GM19240 (cell line): ENCODE results near the gene ALDOB.
"Not testable (repeated sequence)": the region's sequence is repeated elsewhere in the genome, so short reads cannot be mapped to it uniquely, and the experiment has no call there.

Experiments
- DNase-seq: peaks from one replicate; pipeline ENCODE4 v3.0.0; 2011; ENCODE audit warnings: low spot score; ENCODE audit not compliant: insufficient read length

Gene ALDOB

GRCh38 chr9:101387871-101388506 is 47.6 kb downstream of the ALDOB start:
- DNase-seq: no peak

- not testable (repeated sequence) for DNase-seq
These were observed 50.6 kb downstream of the ALDOB start, which contains the start of gene BAAT for GRCh38 chr9:101384873-101385536. Gene BAAT (minus strand): TSS chr9:101385006. CDS start chr9:101371404, 13,602 bp downstream.

GRCh38 chr9:101383361-101383760 is 52.2 kb downstream of the ALDOB start:
- DNase-seq: no peak

GRCh38 chr9:101381833-101382342 is 53.7 kb downstream of the ALDOB start:
- DNase-seq: no peak

GRCh38 chr9:101381118-101381517 is 54.5 kb downstream of the ALDOB start:
- DNase-seq: no peak

- DNase-seq: no peak
These were observed 55.3 kb downstream of the ALDOB start for GRCh38 chr9:101380295-101380694.

- DNase-seq: no peak
These were observed 59.3 kb downstream of the ALDOB start for GRCh38 chr9:101376111-101376848.

GRCh38 chr9:101375546-101375945 is 60.0 kb downstream of the ALDOB start:
- no peak for DNase-seq

GRCh38 chr9:101372327-101373118 is 63.1 kb downstream of the ALDOB start:
- DNase-seq: no peak

GRCh38 chr9:101371813-101372212 is 63.8 kb downstream of the ALDOB start:
- DNase-seq: no peak
